Measurements from ENCODE around the gene TSPEAR. TPM values are rescaled to one million over a fixed set of nuclear protein-coding genes. Genes with fewer than 3 reads are reported as not detected.
A peak's percentile ranks its signal among the peaks of the same experiment; 100 is the strongest.

TSPEAR gene
- total and polyA plus RNA-seq, 2 of the 13 experiments (the other 11 are each of a cell fraction or from before 2014, with no cell fraction given), result 0.07 to 0.32 TPM

DNA sequence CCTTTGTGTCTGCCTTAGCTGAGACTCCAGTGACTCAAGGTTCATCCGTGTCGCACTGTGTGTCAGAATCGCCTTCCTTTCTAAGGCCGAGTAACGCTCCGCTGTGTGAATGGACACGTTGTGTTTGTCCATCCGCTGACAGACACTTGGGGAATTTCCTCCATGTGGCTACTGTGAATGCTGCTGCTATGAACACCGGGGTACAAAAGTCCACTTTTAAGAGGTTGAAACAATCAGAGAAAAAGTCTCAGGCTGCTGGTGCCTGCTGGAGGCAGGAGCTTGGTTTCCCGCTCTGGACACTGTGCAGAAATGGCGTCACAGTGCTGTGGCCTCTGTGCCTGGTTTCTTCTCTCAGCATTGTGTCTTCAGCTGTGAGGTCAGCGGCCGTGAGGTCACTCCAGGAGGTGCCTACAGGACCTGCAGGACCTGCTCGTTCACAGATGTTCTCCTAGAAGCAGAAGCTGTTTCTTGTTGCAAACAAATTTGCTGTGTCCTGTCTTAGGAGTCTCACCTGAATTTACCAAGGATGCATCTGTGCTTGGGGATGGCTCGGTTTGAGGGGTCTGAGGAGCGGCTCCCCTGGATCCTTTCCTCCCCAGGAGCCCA is 205.6 kb downstream of the TSPEAR start (continued):
- TF ChIP-seq RFXANK (CRISPR knock-in tag; IDR thresholded peaks at IDR 0.05), result no peak
- TF ChIP-seq NCOA2 (CRISPR knock-in tag; IDR thresholded peaks at IDR 0.05), result 0 out of 2 replicates have a peak, but pooled peaks have one; percentile 46
- TF ChIP-seq, protein P1, sequence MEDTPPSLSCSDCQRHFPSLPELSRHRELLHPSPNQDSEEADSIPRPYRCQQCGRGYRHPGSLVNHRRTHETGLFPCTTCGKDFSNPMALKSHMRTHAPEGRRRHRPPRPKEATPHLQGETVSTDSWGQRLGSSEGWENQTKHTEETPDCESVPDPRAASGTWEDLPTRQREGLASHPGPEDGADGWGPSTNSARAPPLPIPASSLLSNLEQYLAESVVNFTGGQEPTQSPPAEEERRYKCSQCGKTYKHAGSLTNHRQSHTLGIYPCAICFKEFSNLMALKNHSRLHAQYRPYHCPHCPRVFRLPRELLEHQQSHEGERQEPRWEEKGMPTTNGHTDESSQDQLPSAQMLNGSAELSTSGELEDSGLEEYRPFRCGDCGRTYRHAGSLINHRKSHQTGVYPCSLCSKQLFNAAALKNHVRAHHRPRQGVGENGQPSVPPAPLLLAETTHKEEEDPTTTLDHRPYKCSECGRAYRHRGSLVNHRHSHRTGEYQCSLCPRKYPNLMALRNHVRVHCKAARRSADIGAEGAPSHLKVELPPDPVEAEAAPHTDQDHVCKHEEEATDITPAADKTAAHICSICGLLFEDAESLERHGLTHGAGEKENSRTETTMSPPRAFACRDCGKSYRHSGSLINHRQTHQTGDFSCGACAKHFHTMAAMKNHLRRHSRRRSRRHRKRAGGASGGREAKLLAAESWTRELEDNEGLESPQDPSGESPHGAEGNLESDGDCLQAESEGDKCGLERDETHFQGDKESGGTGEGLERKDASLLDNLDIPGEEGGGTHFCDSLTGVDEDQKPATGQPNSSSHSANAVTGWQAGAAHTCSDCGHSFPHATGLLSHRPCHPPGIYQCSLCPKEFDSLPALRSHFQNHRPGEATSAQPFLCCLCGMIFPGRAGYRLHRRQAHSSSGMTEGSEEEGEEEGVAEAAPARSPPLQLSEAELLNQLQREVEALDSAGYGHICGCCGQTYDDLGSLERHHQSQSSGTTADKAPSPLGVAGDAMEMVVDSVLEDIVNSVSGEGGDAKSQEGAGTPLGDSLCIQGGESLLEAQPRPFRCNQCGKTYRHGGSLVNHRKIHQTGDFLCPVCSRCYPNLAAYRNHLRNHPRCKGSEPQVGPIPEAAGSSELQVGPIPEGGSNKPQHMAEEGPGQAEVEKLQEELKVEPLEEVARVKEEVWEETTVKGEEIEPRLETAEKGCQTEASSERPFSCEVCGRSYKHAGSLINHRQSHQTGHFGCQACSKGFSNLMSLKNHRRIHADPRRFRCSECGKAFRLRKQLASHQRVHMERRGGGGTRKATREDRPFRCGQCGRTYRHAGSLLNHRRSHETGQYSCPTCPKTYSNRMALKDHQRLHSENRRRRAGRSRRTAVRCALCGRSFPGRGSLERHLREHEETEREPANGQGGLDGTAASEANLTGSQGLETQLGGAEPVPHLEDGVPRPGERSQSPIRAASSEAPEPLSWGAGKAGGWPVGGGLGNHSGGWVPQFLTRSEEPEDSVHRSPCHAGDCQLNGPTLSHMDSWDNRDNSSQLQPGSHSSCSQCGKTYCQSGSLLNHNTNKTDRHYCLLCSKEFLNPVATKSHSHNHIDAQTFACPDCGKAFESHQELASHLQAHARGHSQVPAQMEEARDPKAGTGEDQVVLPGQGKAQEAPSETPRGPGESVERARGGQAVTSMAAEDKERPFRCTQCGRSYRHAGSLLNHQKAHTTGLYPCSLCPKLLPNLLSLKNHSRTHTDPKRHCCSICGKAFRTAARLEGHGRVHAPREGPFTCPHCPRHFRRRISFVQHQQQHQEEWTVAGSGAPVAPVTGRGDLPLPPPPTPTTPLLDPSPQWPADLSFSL (CRISPR knock-in tag; IDR thresholded peaks at IDR 0.05), result peak; percentile 26; the same call in 1 of the 2 replicates
- TF ChIP-seq, protein P2, sequence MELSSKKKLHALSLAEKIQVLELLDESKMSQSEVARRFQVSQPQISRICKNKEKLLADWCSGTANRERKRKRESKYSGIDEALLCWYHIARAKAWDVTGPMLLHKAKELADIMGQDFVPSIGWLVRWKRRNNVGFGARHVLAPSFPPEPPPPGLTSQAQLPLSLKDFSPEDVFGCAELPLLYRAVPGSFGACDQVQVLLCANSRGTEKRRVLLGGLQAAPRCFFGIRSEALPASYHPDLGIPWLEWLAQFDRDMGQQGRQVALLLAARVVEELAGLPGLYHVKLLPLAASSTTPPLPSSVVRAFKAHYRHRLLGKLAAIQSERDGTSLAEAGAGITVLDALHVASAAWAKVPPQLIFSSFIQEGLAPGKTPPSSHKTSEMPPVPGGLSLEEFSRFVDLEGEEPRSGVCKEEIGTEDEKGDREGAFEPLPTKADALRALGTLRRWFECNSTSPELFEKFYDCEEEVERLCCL (CRISPR knock-in tag; IDR thresholded peaks at IDR 0.05; ENCODE audit: borderline replicate concordance), result no peak
- TF ChIP-seq, protein P3, sequence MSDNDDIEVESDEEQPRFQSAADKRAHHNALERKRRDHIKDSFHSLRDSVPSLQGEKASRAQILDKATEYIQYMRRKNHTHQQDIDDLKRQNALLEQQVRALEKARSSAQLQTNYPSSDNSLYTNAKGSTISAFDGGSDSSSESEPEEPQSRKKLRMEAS (IDR thresholded peaks at IDR 0.05), result no peak
- TF ChIP-seq ZNF382 (CRISPR knock-in tag; IDR thresholded peaks at IDR 0.05; ENCODE audit: borderline replicate concordance), result no peak
- no peak for TF ChIP-seq ZNF552 (CRISPR knock-in tag; IDR thresholded peaks at IDR 0.05; ENCODE audit: borderline replicate concordance)
- no peak for TF ChIP-seq ZFP36 (IDR thresholded peaks at IDR 0.05; ENCODE audit: borderline replicate concordance, low read depth, low read length, partially characterized antibody)
- TF ChIP-seq POLR2G (IDR thresholded peaks at IDR 0.05; ENCODE audit: low read depth, low read length), result peak; percentile 74
- TF ChIP-seq FOSL2 (CRISPR knock-in tag; IDR thresholded peaks at IDR 0.05), result peak; percentile 81
- TF ChIP-seq ZNF773 (CRISPR knock-in tag; IDR thresholded peaks at IDR 0.05; ENCODE audit: borderline replicate concordance), result no peak
- TF ChIP-seq, protein P4, sequence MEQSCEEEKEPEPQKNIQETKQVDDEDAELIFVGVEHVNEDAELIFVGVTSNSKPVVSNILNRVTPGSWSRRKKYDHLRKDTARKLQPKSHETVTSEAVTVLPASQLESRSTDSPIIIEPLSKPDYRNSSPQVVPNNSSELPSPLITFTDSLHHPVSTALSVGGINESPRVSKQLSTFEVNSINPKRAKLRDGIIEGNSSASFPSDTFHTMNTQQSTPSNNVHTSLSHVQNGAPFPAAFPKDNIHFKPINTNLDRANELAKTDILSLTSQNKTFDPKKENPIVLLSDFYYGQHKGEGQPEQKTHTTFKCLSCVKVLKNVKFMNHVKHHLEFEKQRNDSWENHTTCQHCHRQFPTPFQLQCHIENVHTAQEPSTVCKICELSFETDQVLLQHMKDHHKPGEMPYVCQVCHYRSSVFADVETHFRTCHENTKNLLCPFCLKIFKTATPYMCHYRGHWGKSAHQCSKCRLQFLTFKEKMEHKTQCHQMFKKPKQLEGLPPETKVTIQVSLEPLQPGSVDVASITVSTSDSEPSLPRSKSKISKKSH (CRISPR knock-in tag; IDR thresholded peaks at IDR 0.05; ENCODE audit: borderline replicate concordance), result 0 out of 2 replicates have a peak, but pooled peaks have one; percentile 4
- TF ChIP-seq ETV5 (CRISPR knock-in tag; IDR thresholded peaks at IDR 0.05; ENCODE audit: borderline replicate concordance), result peak; percentile 80
- no peak for TF ChIP-seq MYNN (CRISPR knock-in tag; IDR thresholded peaks at IDR 0.05; ENCODE audit: low read depth)
- no peak for TF ChIP-seq FOXA1 (IDR thresholded peaks at IDR 0.05)
- TF ChIP-seq FOXA1 (CRISPR knock-in tag; IDR thresholded peaks at IDR 0.05), result peak; percentile 28; the same call in 1 of the 2 replicates
- TF ChIP-seq PRMT3 (CRISPR knock-in tag; IDR thresholded peaks at IDR 0.05; ENCODE audit: borderline replicate concordance, low read depth), result no peak
- TF ChIP-seq MYC (CRISPR knock-in tag; IDR thresholded peaks at IDR 0.05; ENCODE audit: borderline replicate concordance), result peak; percentile 91
- TF ChIP-seq, protein P5, sequence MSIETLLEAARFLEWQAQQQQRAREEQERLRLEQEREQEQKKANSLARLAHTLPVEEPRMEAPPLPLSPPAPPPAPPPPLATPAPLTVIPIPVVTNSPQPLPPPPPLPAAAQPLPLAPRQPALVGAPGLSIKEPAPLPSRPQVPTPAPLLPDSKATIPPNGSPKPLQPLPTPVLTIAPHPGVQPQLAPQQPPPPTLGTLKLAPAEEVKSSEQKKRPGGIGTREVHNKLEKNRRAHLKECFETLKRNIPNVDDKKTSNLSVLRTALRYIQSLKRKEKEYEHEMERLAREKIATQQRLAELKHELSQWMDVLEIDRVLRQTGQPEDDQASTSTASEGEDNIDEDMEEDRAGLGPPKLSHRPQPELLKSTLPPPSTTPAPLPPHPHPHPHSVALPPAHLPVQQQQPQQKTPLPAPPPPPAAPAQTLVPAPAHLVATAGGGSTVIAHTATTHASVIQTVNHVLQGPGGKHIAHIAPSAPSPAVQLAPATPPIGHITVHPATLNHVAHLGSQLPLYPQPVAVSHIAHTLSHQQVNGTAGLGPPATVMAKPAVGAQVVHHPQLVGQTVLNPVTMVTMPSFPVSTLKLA (IDR thresholded peaks at IDR 0.05), result peak; percentile 80
